K562 (cell line): ENCODE measurements around the gene TFAP2A. TPM values are rescaled to one million over a fixed set of nuclear protein-coding genes. Genes with fewer than 3 reads are reported as not detected.

ENCODE experiments used
- ATAC-seq: fragments of 200-7000 bp; cut with Tn5 transposase; 3 replicates; pipeline ENCODE4 v1.9.1; 2020; ENCODE audit warnings: moderate library complexity
- BruUV-seq: library from RNA; stranded (reverse); fragments of 400-500 nt; replicated peaks from 2 replicates; lab custom pipeline; 2021; lab: Mats Ljungman, UMichigan
- CTCF ChIA-PET: fragments of 300-600 bp; formaldehyde crosslinking; extraction: SDS; loops from one replicate; lab custom pipeline; 2021; ENCODE audit warnings: low intra/inter-chr PET ratio; lab: Yijun Ruan, JAX
- POLR2A ChIA-PET: fragments of 300-600, 350-650 bp; sonication (Branson Sonifier 250); formaldehyde crosslinking; extraction: SDS; loops from one replicate; lab custom pipeline; 2021; ENCODE audit warnings: antibody characterized with exemption, inconsistent platforms; lab: Yijun Ruan, JAX
- DNase-seq, 4 experiments: peaks; one replicate each; pipeline versions ENCODE4 v3.0.0 to v3.0.0-alpha.2; 2011 to 2018; ENCODE audit warnings: low spot score in 3 of 4, mixed read lengths in 3 of 4; ENCODE audit errors: extremely low read depth in 1 of 4
- FAIRE-seq: peaks from 2 replicates; lab custom pipeline; 2011; peaks lifted over from hg19 to GRCh38; lab: Jason Lieb, UNC
- H2AFZ ChIP-seq: 2 replicates; pipeline ENCODE4 v1.6.0; 2011; ENCODE audit warnings: low read depth, low read length, control low read depth, inconsistent platforms
- H3K27ac ChIP-seq: fragments of 200-600 bp; 3 replicates; pipeline ENCODE4 v1.8.0; 2011; ENCODE audit warnings: low read depth, mild to moderate bottlenecking, control low read depth, inconsistent platforms, low read length, moderate library complexity, mixed read lengths; ENCODE audit errors: extremely low read depth
- H3K27me3 ChIP-seq, 2 experiments: fragments of 300-600 bp in 1 of 2; 2 replicates in 1 of 2; 3 replicates in 1 of 2; pipeline versions ENCODE4 v1.6.0 to v1.8.0; 2011; ENCODE audit warnings: inconsistent platforms in 2 of 2, low read length in 2 of 2, mild to moderate bottlenecking in 1 of 2, mixed read lengths in 1 of 2, moderate library complexity in 1 of 2; ENCODE audit not compliant: control insufficient read depth in 2 of 2, insufficient read depth in 2 of 2
- H3K36me3 ChIP-seq: fragments of 300-600 bp; 3 replicates; pipeline ENCODE4 v1.8.0; 2011; ENCODE audit warnings: mild to moderate bottlenecking, low read length, inconsistent platforms; ENCODE audit not compliant: control insufficient read depth, insufficient read depth
- H3K4me1 ChIP-seq, 2 experiments: fragments of 200-600 bp in 1 of 2; replicated peaks in 1 of 2; 2 replicates in 1 of 2; 3 replicates in 1 of 2; pipeline versions ENCODE4 v1.5.1 to v1.8.0; 2011; ENCODE audit warnings: inconsistent platforms in 2 of 2, low read length in 2 of 2, mild to moderate bottlenecking in 1 of 2, mixed read lengths in 1 of 2, moderate library complexity in 1 of 2; ENCODE audit not compliant: control insufficient read depth in 2 of 2, insufficient read depth in 2 of 2
- H3K4me2 ChIP-seq: 2 replicates; pipeline ENCODE4 v1.6.1; 2011; ENCODE audit warnings: low read length, control low read depth, inconsistent platforms, mixed read lengths; ENCODE audit not compliant: insufficient read depth
- H3K4me3 ChIP-seq: fragments of 200-600 bp; sonication (generic), shearing (Covaris generic); 2 replicates; pipeline ENCODE4 v1.5.1; 2016; ENCODE audit warnings: control low read depth, inconsistent platforms
- H3K79me2 ChIP-seq: fragments of 200-600 bp; 3 replicates; pipeline ENCODE4 v1.8.0; 2011; ENCODE audit warnings: low read length, inconsistent platforms; ENCODE audit not compliant: control insufficient read depth, insufficient read depth
- H3K9ac ChIP-seq, 2 experiments: 2 replicates each; pipeline versions ENCODE4 v1.6.0 to v1.6.1; 2011; ENCODE audit warnings: low read depth in 2 of 2, low read length in 2 of 2, control low read depth in 1 of 2, inconsistent platforms in 1 of 2, mild to moderate bottlenecking in 1 of 2, mixed read lengths in 1 of 2; ENCODE audit not compliant: insufficient read depth in 1 of 2
- H3K9me1 ChIP-seq: one replicate; pipeline ENCODE4 v1.6.0; 2011; ENCODE audit warnings: inconsistent platforms, mild to moderate bottlenecking, low read length, moderate library complexity; ENCODE audit not compliant: control insufficient read depth, insufficient read depth
- H3K9me3 ChIP-seq: replicated peaks from 2 replicates; pipeline ENCODE4 v1.5.1; 2011; ENCODE audit warnings: low read depth, low read length, inconsistent platforms; ENCODE audit not compliant: control insufficient read depth, insufficient read depth
- H4K20me1 ChIP-seq: replicated peaks from 2 replicates; pipeline ENCODE4 v1.6.1; 2011; ENCODE audit warnings: low read length, inconsistent platforms, mixed read lengths; ENCODE audit not compliant: control insufficient read depth, insufficient read depth
- GTF2A2 ChIP-seq: IDR thresholded peaks from 2 replicates; pipeline ENCODE4 v1.6.1; 2016; ENCODE audit warnings: mild to moderate bottlenecking, missing genetic modification characterization, missing compliant biosample characterization
- NEUROD1 ChIP-seq: fragments of 150-350 bp; IDR thresholded peaks from 2 replicates; pipeline ENCODE4 v1.6.1; 2014; ENCODE audit warnings: borderline replicate concordance, low read length, low read depth; ENCODE audit not compliant: partially characterized antibody
- ZNF124 ChIP-seq: sonication (generic); formaldehyde crosslinking; IDR thresholded peaks from 2 replicates; pipeline ENCODE4 v1.8.1; 2022; ENCODE audit warnings: missing genetic modification reagents
- WGBS: fragments of 100-300 bp; shearing (Covaris generic); methylation state at CpG from one replicate; pipeline ENCODE4 v1.1.6; 2016; ENCODE audit warnings: low coverage, mixed read lengths; ENCODE audit not compliant: insufficient coverage; ENCODE audit errors: missing lambda C conversion rate; 5-methylcytosine and 5-hydroxymethylcytosine counted together
- in situ Hi-C: fragments of 300-500 bp; cut with MboI; formaldehyde crosslinking; loops from 4 replicates; pipeline ENCODE4 v1.15.0; 2018; ENCODE audit warnings: inconsistent platforms, mixed read lengths
- intact Hi-C: fragments of 100-400 bp; cut with micrococcal nuclease; formaldehyde crosslinking; loops from 2 replicates; pipeline ENCODE4 v1.14.2; 2022
- polyA plus RNA-seq, 8 experiments: library from polyadenylated mRNA; depleted of rRNA in 4 of 8; stranded (reverse) in 5 of 8; unstranded in 3 of 8; fragments of >200 nt; fragmentation: Nextera tagmentation in 2 of 8; fragmentation: Illumina TruSeq in 1 of 8; extraction: Ambion mirVana in 2 of 8; extraction: Trizol in 1 of 8; gene quantifications; 2 replicates each; pipeline versions ENCODE4 v1.2.1 to v1.2.3, GENCODE V29; 2011 to 2014; ENCODE audit warnings: inconsistent platforms in 1 of 8, missing spikeins in 1 of 8
- total RNA-seq, 7 experiments: library from RNA; depleted of rRNA in 6 of 7; stranded (reverse); fragments of >200 nt in 6 of 7; fragmentation: Illumina TruSeq in 2 of 7; extraction: Trizol in 2 of 7; gene quantifications; 2 replicates each; pipeline versions ENCODE4 v1.2.1 to v1.2.3, GENCODE V29; 2011 to 2021; ENCODE audit warnings: low replicate concordance in 1 of 7

TFAP2A gene
- total and polyA plus RNA-seq, 9 of the 15 experiments (the other 6 are each of a cell fraction or from before 2014, with no cell fraction given): 0.14 to 0.53 (median 0.19) TPM; not detected in 1

DNA sequence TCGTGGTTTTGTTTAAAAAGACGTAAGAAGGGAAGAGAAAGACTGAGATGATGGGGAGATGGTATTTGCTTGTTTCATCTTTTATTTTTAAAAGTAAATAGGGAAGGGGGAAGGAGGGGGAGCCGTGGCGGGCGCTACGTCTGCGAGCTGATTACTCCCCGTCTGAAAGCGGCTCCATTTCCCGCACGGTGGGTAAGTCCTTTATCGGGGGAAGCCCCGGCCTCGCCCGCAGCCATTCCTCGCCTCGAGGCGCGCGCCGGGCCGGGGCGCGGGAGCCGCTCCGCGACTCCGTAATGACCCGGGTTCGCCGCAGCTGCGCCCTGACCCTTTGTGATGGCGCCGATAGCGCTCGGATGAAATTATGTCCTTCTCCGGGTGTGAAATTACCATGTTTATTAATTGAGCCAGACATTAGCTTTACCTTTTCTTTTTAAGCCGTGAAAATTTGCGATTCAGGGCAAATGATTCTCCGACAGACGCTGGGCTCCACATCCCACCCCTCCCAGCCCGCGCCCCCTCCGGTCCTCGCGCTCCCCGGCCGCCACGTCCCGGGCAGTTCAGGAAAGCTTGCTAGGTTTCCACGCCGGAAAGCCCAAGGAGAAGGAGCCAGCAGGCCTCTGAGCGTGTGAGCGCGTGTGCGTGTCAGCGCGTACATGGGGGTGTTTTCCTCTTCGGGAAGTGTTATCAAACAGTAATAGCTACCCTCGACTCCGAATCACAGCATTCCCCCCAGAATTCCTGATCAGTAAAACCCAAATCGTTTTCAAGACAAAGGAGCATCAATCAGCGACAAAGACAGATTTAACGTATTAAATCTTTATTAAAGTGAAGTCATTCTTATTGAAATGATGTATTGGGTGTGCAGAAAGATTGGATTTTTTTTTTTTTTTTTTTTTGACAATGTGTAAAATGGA is 30.0 kb downstream of the TFAP2A start:
- Histone ChIP-seq H4K20me1 (no peaks in the 10 kb centered on the region), H3K27ac (no peak overlapping the region), H3K4me2 (no peak overlapping the region), H3K9me3 (no peaks in the 10 kb centered on the region; the same call in 1 of the 2 replicates), H3K9me1 (no peaks in the 10 kb centered on the region), H3K4me3 (no peak overlapping the region), H3K9ac (no peak overlapping the region), H3K4me1 (peaks cover 0 to 13% of the 10 kb centered on the region in 2 experiments; a peak in 1 of 5 replicates), H3K79me2 (no peaks in the 10 kb centered on the region), H2AFZ (no peak overlapping the region), H3K36me3 (no peaks in the 10 kb centered on the region), H3K27me3 (no peaks in the 10 kb centered on the region)
- BruUV-seq: no TSS peak
- intact Hi-C loops (no loop called here), in situ Hi-C loops (no loop called here)
- CTCF ChIA-PET: no interaction called here
- DNase-seq (no peak), ATAC-seq (no peak), FAIRE-seq (no peak)
- POLR2A ChIA-PET: interaction anchor here (0.7 kb wide), 1 partner anchor 41 kb away, joined by 3 read pairs; no protein-coding TSS in a partner anchor
- 83% methylated on average over 37 of the region's 64 CpGs for WGBS
- TF ChIP-seq ZNF124 (CRISPR knock-in tag): no peak
- TF ChIP-seq NEUROD1: no peak
- no peak for TF ChIP-seq GTF2A2 (tag)
